ENCODE data around the gene TPGS2.

- TF ChIP-seq POLR2AphosphoS5 (IDR thresholded peaks at IDR 0.05; ENCODE audit: low read depth, low read length): no peak
- no peak for TF ChIP-seq POLR2A (IDR thresholded peaks at IDR 0.05; ENCODE audit: low read depth, low read length)
- TF ChIP-seq TAF1 (IDR thresholded peaks at IDR 0.05; ENCODE audit: borderline replicate concordance, low read depth, low read length): no peak
Observed at GRCh38 chr18:36761186-36761698, 67.6 kb downstream of the TPGS2 start.
